ENCODE data around the gene VSTM2L.

Gene VSTM2L

GRCh38 chr20:37901240-37901639, 1.7 kb upstream of the VSTM2L start:
- Histone ChIP-seq H4K20me1 (ENCODE audit: insufficient read depth) (no peaks in the 10 kb centered on the region), H3K9ac (no peak overlapping the region), H3K4me1 (ENCODE audit: low read depth, poor library complexity, severe bottlenecking) (no peaks in the 10 kb centered on the region), H3K4me3 (IDR thresholded peaks at IDR 0.05; ENCODE audit: insufficient read depth, low read depth, low read length) (no peak overlapping the region), H3K27ac (no peak overlapping the region), H3K36me3 (ENCODE audit: insufficient read depth) (no peaks in the 10 kb centered on the region), H3K4me2 (no peak overlapping the region), H2AFZ (ENCODE audit: low read depth) (no peak overlapping the region), H3K79me2 (ENCODE audit: insufficient read depth, low read depth) (no peaks in the 10 kb centered on the region), H3K27me3 (ENCODE audit: insufficient read depth, low read depth) (peaks cover 11% of the 10 kb centered on the region; the same call in 1 of the 2 replicates)
- TF ChIP-seq CTCF (conservative IDR thresholded peaks at IDR 0.05; ENCODE audit: low read depth, low read length) = no peak

- no peak overlapping the region for H2AFZ ChIP-seq (ENCODE audit: low read depth)
- H3K4me3 ChIP-seq (IDR thresholded peaks at IDR 0.05; ENCODE audit: insufficient read depth, low read depth, low read length) = no peak overlapping the region
- peaks cover 13% of the 10 kb centered on the region; the same call in 1 of the 2 replicates for H3K27me3 ChIP-seq (ENCODE audit: insufficient read depth, low read depth)
- no peaks in the 10 kb centered on the region for H3K36me3 ChIP-seq (ENCODE audit: insufficient read depth)
- no peaks in the 10 kb centered on the region for H3K79me2 ChIP-seq (ENCODE audit: insufficient read depth, low read depth)
- H4K20me1 ChIP-seq (ENCODE audit: insufficient read depth) = no peaks in the 10 kb centered on the region
- no peaks in the 10 kb centered on the region for H3K4me1 ChIP-seq (ENCODE audit: low read depth, poor library complexity, severe bottlenecking)
- no peak for TF ChIP-seq CTCF (conservative IDR thresholded peaks at IDR 0.05; ENCODE audit: low read depth, low read length)
- no peak overlapping the region for H3K9ac ChIP-seq
- H3K27ac ChIP-seq = no peak overlapping the region
- no peak overlapping the region for H3K4me2 ChIP-seq
These were observed 1.0 kb upstream of the VSTM2L start for GRCh38 chr20:37901654-37902503.

GRCh38 chr20:37903317-37904007, 535 bp downstream of the VSTM2L start:
- H3K79me2 ChIP-seq (ENCODE audit: insufficient read depth, low read depth) = no peaks in the 10 kb centered on the region
- TF ChIP-seq CTCF (conservative IDR thresholded peaks at IDR 0.05; ENCODE audit: low read depth, low read length) = no peak
- H3K27ac ChIP-seq = no peak overlapping the region
- no peak overlapping the region for H3K4me2 ChIP-seq
- H3K4me1 ChIP-seq (ENCODE audit: low read depth, poor library complexity, severe bottlenecking) = no peaks in the 10 kb centered on the region
- H3K9ac ChIP-seq = no peak overlapping the region
- H3K4me3 ChIP-seq (IDR thresholded peaks at IDR 0.05; ENCODE audit: insufficient read depth, low read depth, low read length) = no peak overlapping the region
- no peaks in the 10 kb centered on the region for H4K20me1 ChIP-seq (ENCODE audit: insufficient read depth)
- H3K36me3 ChIP-seq (ENCODE audit: insufficient read depth) = no peaks in the 10 kb centered on the region
- peaks cover 26% of the 10 kb centered on the region; the same call in 1 of the 2 replicates for H3K27me3 ChIP-seq (ENCODE audit: insufficient read depth, low read depth)
- H2AFZ ChIP-seq (ENCODE audit: low read depth) = no peak overlapping the region

GRCh38 chr20:37904008-37904642, 1.2 kb downstream of the VSTM2L start:
- H4K20me1 ChIP-seq (ENCODE audit: insufficient read depth) = no peaks in the 10 kb centered on the region

More at GRCh38 chr20:37904008-37904642, 1.2 kb downstream of the VSTM2L start:
- no peaks in the 10 kb centered on the region for H3K36me3 ChIP-seq (ENCODE audit: insufficient read depth)
- peaks cover 33% of the 10 kb centered on the region for H3K27me3 ChIP-seq (ENCODE audit: insufficient read depth, low read depth)
- H3K4me2 ChIP-seq = no peak overlapping the region
- no peak overlapping the region for H2AFZ ChIP-seq (ENCODE audit: low read depth)
- H3K9ac ChIP-seq = no peak overlapping the region
- H3K4me1 ChIP-seq (ENCODE audit: low read depth, poor library complexity, severe bottlenecking) = no peaks in the 10 kb centered on the region
- no peak overlapping the region for H3K27ac ChIP-seq
- H3K79me2 ChIP-seq (ENCODE audit: insufficient read depth, low read depth) = no peaks in the 10 kb centered on the region
- H3K4me3 ChIP-seq (IDR thresholded peaks at IDR 0.05; ENCODE audit: insufficient read depth, low read depth, low read length) = no peak overlapping the region
- TF ChIP-seq CTCF (conservative IDR thresholded peaks at IDR 0.05; ENCODE audit: low read depth, low read length) = no peak
